NCI-H69 (cell line): ENCODE measurements around the gene PKN2.
"Not testable (repeated sequence)": the region's sequence is repeated elsewhere in the genome, so short reads cannot be mapped to it uniquely, and the experiment has no call there.

ENCODE experiments used
- DNase-seq: peaks from one replicate; lab custom pipeline; 2025; lab: John Stamatoyannopoulos, UW

Gene PKN2

GRCh38 chr1:88880717-88881116, 196.6 kb downstream of the PKN2 start:
- not testable (repeated sequence) for DNase-seq

DNA sequence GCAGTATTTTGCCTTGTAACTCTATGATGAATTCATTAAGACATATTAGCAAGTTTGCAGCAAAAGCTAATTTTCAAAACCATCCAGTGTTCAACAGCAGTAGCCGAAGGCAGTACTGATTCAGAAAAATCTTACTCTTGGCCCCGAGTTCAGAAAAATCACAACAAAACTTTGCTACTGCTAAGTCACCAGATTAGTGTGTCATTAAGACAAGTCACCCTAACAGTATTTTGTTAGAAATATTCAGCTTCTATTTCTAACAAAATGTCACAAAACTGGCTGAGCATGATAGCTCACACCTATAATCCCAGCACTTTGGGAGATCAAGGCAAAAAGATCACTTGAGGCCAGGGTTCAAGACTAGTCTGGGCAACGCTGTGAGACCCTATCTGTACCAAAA, 199.1 kb downstream of the PKN2 start:
- DNase-seq = no peak
